Fibroblast of peridontal ligament (primary cell): ENCODE results near the gene TRAK1.

Experiments used
- DNase-seq: peaks from one replicate; pipeline ENCODE4 v3.0.0-alpha.2; 2010; ENCODE audit errors: extremely low read depth

Gene TRAK1

GRCh38 chr3:42123824-42124658, 32.9 kb downstream of the TRAK1 start:
- no peak for DNase-seq

GRCh38 chr3:42127226-42127625, 36.1 kb downstream of the TRAK1 start:
- no peak for DNase-seq

- DNase-seq, result no peak
Observed at GRCh38 chr3:42128526-42128925, 37.4 kb downstream of the TRAK1 start.

- DNase-seq, result no peak
Observed at GRCh38 chr3:42129014-42129953, 38.1 kb downstream of the TRAK1 start.

- no peak for DNase-seq
Observed at GRCh38 chr3:42130007-42130328, 38.8 kb downstream of the TRAK1 start.

GRCh38 chr3:42130329-42131070, 39.3 kb downstream of the TRAK1 start:
- no peak for DNase-seq

GRCh38 chr3:42133500-42134298, 42.5 kb downstream of the TRAK1 start:
- no peak for DNase-seq

GRCh38 chr3:42134867-42135464, 43.8 kb downstream of the TRAK1 start:
- no peak for DNase-seq

GRCh38 chr3:42139621-42140453, 48.7 kb downstream of the TRAK1 start:
- no peak for DNase-seq

- no peak for DNase-seq
Observed at GRCh38 chr3:42140665-42141203, 49.6 kb downstream of the TRAK1 start.

- DNase-seq, result no peak
Observed at GRCh38 chr3:42143440-42143839, 52.3 kb downstream of the TRAK1 start.

GRCh38 chr3:42144209-42144608, 53.1 kb downstream of the TRAK1 start:
- DNase-seq, result no peak

- no peak for DNase-seq
Observed at GRCh38 chr3:42148086-42148848, 57.1 kb downstream of the TRAK1 start.

- peak; percentile 86 for DNase-seq
Observed at GRCh38 chr3:42148982-42149432, 57.9 kb downstream of the TRAK1 start.

GRCh38 chr3:42149532-42149931, 58.4 kb downstream of the TRAK1 start:
- DNase-seq, result no peak

- DNase-seq, result no peak
Observed at GRCh38 chr3:42149975-42150374, 58.8 kb downstream of the TRAK1 start.

- DNase-seq, result peak; percentile 12
Observed at GRCh38 chr3:42151596-42152168, 60.5 kb downstream of the TRAK1 start.

- no peak for DNase-seq
Observed at GRCh38 chr3:42152193-42152592, 61.0 kb downstream of the TRAK1 start.
